ENCODE data around the gene LRR1. TPM values are rescaled to one million over a fixed set of nuclear protein-coding genes. Genes with fewer than 3 reads are reported as not detected.

The LRR1 gene
- 10 to 100 TPM; 16.3 to 20.7 (median 18.3) TPM for total RNA-seq

- Histone ChIP-seq H3K36me3 (no peaks in the 10 kb centered on the region), H3K4me3 (peak within 1 kb of the TSS; percentile 64 to 88 (median 74)), H3K4me1 (peaks cover 0 to 10% (median 3%) of the 10 kb centered on the region in 4 donors), H3K27me3 (no peaks in the 10 kb centered on the region), H3K27ac (peak within 1 kb of the TSS; percentile 88 to 99 (median 97)), H3K9me3 (no peaks in the 10 kb centered on the region)
- DNase-seq, result peak; percentile 87 to 95 (median 94)
- TF ChIP-seq POLR2A (IDR thresholded peaks at IDR 0.05) (peak; percentile 49 to 70), CTCF (IDR thresholded peaks at IDR 0.05) (peak in 2 of 6 experiments; percentile 9 to 13)
These were observed at the start of gene LRR1 for GRCh38 chr14:49598485-49599300. LRR1 (plus strand) TSS chr14:49598940; CDS start chr14:49599021, 81 bp downstream.

- H3K4me1 ChIP-seq, result no peaks in the 10 kb centered on the region
- TF ChIP-seq CTCF (IDR thresholded peaks at IDR 0.05) (no peak), POLR2A (IDR thresholded peaks at IDR 0.05) (no peak)
- no peaks in the 10 kb centered on the region for H3K36me3 ChIP-seq
- H3K9me3 ChIP-seq, result no peaks in the 10 kb centered on the region
- H3K27me3 ChIP-seq, result no peaks in the 10 kb centered on the region
- no peak overlapping the region for H3K27ac ChIP-seq
- H3K4me3 ChIP-seq, result no peak overlapping the region
- no peak for DNase-seq
These were observed 49.3 kb upstream of the LRR1 start for GRCh38 chr14:49549446-49549845.

- no peaks in the 10 kb centered on the region for H3K27me3 ChIP-seq
- H3K4me3 ChIP-seq, result no peak overlapping the region
- no peaks in the 10 kb centered on the region for H3K9me3 ChIP-seq
- H3K27ac ChIP-seq, result no peak overlapping the region
- H3K36me3 ChIP-seq, result no peaks in the 10 kb centered on the region
- H3K4me1 ChIP-seq, result no peaks in the 10 kb centered on the region
- TF ChIP-seq POLR2A (IDR thresholded peaks at IDR 0.05) (no peak), CTCF (IDR thresholded peaks at IDR 0.05) (no peak)
- no peak for DNase-seq
These were observed 48.9 kb upstream of the LRR1 start for GRCh38 chr14:49549881-49550280.

- Histone ChIP-seq H3K27ac (no peak overlapping the region), H3K4me1 (no peaks in the 10 kb centered on the region), H3K9me3 (no peaks in the 10 kb centered on the region), H3K36me3 (no peaks in the 10 kb centered on the region), H3K27me3 (no peaks in the 10 kb centered on the region), H3K4me3 (no peak overlapping the region)
- DNase-seq, result no peak
- no peak for TF ChIP-seq CTCF (IDR thresholded peaks at IDR 0.05)
- no peak for TF ChIP-seq POLR2A (IDR thresholded peaks at IDR 0.05)
These were observed 48.2 kb upstream of the LRR1 start for GRCh38 chr14:49550286-49551184.

GRCh38 chr14:49551569-49551968, 47.2 kb upstream of the LRR1 start:
- TF ChIP-seq POLR2A (IDR thresholded peaks at IDR 0.05), result no peak
- no peak for TF ChIP-seq CTCF (IDR thresholded peaks at IDR 0.05)
- Histone ChIP-seq H3K4me1 (no peaks in the 10 kb centered on the region), H3K36me3 (no peaks in the 10 kb centered on the region), H3K9me3 (no peaks in the 10 kb centered on the region), H3K27ac (no peak overlapping the region), H3K27me3 (no peaks in the 10 kb centered on the region), H3K4me3 (no peak overlapping the region)
- DNase-seq, result no peak

Measured in Peyer's patch (tissue), 4 donors.